Keratinocyte (primary cell): ENCODE results near the gene CAMK2D. TPM values are rescaled to one million over a fixed set of nuclear protein-coding genes. Genes with fewer than 3 reads are reported as not detected.

ENCODE experiments used
- DNase-seq: peaks from one replicate; pipeline ENCODE4 v3.0.0-alpha.2; 2011; ENCODE audit warnings: low read depth, missing footprints, low spot score
- FAIRE-seq: peaks from 2 replicates; lab custom pipeline; 2011; peaks lifted over from hg19 to GRCh38; lab: Jason Lieb, UNC
- H2AFZ ChIP-seq: 2 replicates; pipeline ENCODE4 v1.6.0; 2012; ENCODE audit warnings: low read length, control low read depth, inconsistent platforms; ENCODE audit not compliant: control insufficient read depth
- H3K27ac ChIP-seq: 2 replicates; pipeline ENCODE4 v1.5.1; 2011; ENCODE audit warnings: low read length; ENCODE audit not compliant: control insufficient read depth, insufficient read depth
- H3K27me3 ChIP-seq: 3 replicates; pipeline ENCODE4 v1.6.0; 2011; ENCODE audit warnings: low read length; ENCODE audit not compliant: control insufficient read depth, insufficient read depth; ENCODE audit errors: extremely low read depth
- H3K36me3 ChIP-seq, 2 experiments: 2 replicates in 1 of 2; 3 replicates in 1 of 2; pipeline ENCODE4 v1.5.1; 2011; ENCODE audit warnings: low read length in 2 of 2, mild to moderate bottlenecking in 1 of 2; ENCODE audit not compliant: control insufficient read depth in 2 of 2, insufficient read depth in 2 of 2; ENCODE audit errors: extremely low read depth in 1 of 2
- H3K4me1 ChIP-seq: 3 replicates; pipeline ENCODE4 v1.5.1; 2011; ENCODE audit warnings: low read length; ENCODE audit not compliant: control insufficient read depth, insufficient read depth; ENCODE audit errors: extremely low read depth
- H3K4me2 ChIP-seq: 3 replicates; pipeline ENCODE4 v1.6.0; 2011; ENCODE audit warnings: low read depth, low read length; ENCODE audit not compliant: control insufficient read depth, insufficient read depth; ENCODE audit errors: extremely low read depth
- H3K4me3 ChIP-seq, 3 experiments: fragments of 200-600 bp in 1 of 3; sonication (generic) in 1 of 3; 2 replicates in 2 of 3; 3 replicates in 1 of 3; pipeline ENCODE4 v1.5.1; 2011 to 2016; ENCODE audit warnings: low read length in 3 of 3, mild to moderate bottlenecking in 3 of 3, control low read depth in 2 of 3, inconsistent platforms in 1 of 3, low read depth in 1 of 3, mixed read lengths in 1 of 3, mixed run types in 1 of 3, moderate library complexity in 1 of 3; ENCODE audit not compliant: control insufficient read depth in 2 of 3, insufficient read depth in 2 of 3; ENCODE audit errors: extremely low read depth in 1 of 3
- H3K79me2 ChIP-seq: 2 replicates; pipeline ENCODE4 v1.6.0; 2012; ENCODE audit warnings: low read length; ENCODE audit not compliant: control insufficient read depth, insufficient read depth
- H3K9ac ChIP-seq: 3 replicates; pipeline ENCODE4 v1.6.0; 2011; ENCODE audit warnings: low read length; ENCODE audit not compliant: control insufficient read depth, insufficient read depth; ENCODE audit errors: extremely low read depth
- H3K9me1 ChIP-seq: 3 replicates; pipeline ENCODE4 v1.6.0; 2011; ENCODE audit warnings: low read length; ENCODE audit not compliant: control insufficient read depth, insufficient read depth; ENCODE audit errors: extremely low read depth
- H3K9me3 ChIP-seq: 2 replicates; pipeline ENCODE4 v1.5.1; 2012; ENCODE audit warnings: low read depth, low read length; ENCODE audit not compliant: control insufficient read depth
- H4K20me1 ChIP-seq: 3 replicates; pipeline ENCODE4 v1.6.0; 2011; ENCODE audit warnings: low read length; ENCODE audit not compliant: control insufficient read depth, insufficient read depth; ENCODE audit errors: extremely low read depth
- CTCF ChIP-seq, 3 experiments: IDR thresholded peaks in 1 of 3; conservative IDR thresholded peaks in 1 of 3; optimal IDR thresholded peaks in 1 of 3; 2 replicates in 2 of 3; 3 replicates in 1 of 3; pipeline versions ENCODE3 to v1.5.1; 2011; ENCODE audit warnings: low read length in 3 of 3, mild to moderate bottlenecking in 3 of 3, moderate library complexity in 2 of 3, control low read depth in 1 of 3, inconsistent platforms in 1 of 3; ENCODE audit not compliant: insufficient read depth in 2 of 3; ENCODE audit errors: extremely low read depth in 1 of 3
- EZH2 ChIP-seq: IDR thresholded peaks from one replicate; pipeline ENCODE4 v1.6.1; 2012; ENCODE audit warnings: inconsistent platforms, mild to moderate bottlenecking, low read length, moderate library complexity
- dilution Hi-C: fragments of 300-500 bp; cut with MboI; formaldehyde crosslinking; loops from one replicate; pipeline ENCODE4 v1.7.0; 2020; ENCODE audit warnings: low sequenced_read_pairs; ENCODE audit not compliant: extremely low pct_ligation_motif_present
- polyA plus RNA-seq, 5 experiments: library from polyadenylated mRNA; depleted of rRNA in 3 of 5; stranded (reverse) in 3 of 5; stranded (forward) in 1 of 5; unstranded in 1 of 5; fragments of >200 nt; gene quantifications; 1 replicate in 1 of 5; 2 replicates in 3 of 5; 3 replicates in 1 of 5; pipeline versions ENCODE4 v1.2.1 to v1.2.3, GENCODE V29; 2011 to 2012; ENCODE audit warnings: missing spikeins in 2 of 5, low read depth in 1 of 5, low replicate concordance in 1 of 5

Gene CAMK2D
- polyA plus RNA-seq, 1 donor (not counting 4 experiments of a cell fraction or from before 2014, with no cell fraction given) = 18.8 TPM

GRCh38 chr4:113405874-113406722 lies 355.4 kb downstream of the CAMK2D start:
- Histone ChIP-seq H2AFZ (peak overlapping the region; percentile 20), H3K9ac (no peak overlapping the region), H3K27ac (no peak overlapping the region), H3K4me3 (no peak overlapping the region), H3K9me1 (no peaks in the 10 kb centered on the region), H4K20me1 (no peaks in the 10 kb centered on the region), H3K4me2 (peak overlapping the region; percentile 18), H3K9me3 (no peaks in the 10 kb centered on the region), H3K36me3 (no peaks in the 10 kb centered on the region), H3K4me1 (no peaks in the 10 kb centered on the region), H3K27me3 (no peaks in the 10 kb centered on the region), H3K79me2 (no peaks in the 10 kb centered on the region)
- dilution Hi-C loops = no loop called here
- FAIRE-seq (no peak), DNase-seq (no peak)
- TF ChIP-seq CTCF (optimal IDR thresholded peaks at IDR 0.05 in 1 of 3, IDR thresholded peaks at IDR 0.05 in 1 of 3, conservative IDR thresholded peaks at IDR 0.05 in 1 of 3; ENCODE audit: extremely low read depth in 1 of 3, insufficient read depth in 2 of 3, low read length in 3 of 3) (no peak), EZH2 (no peak)

GRCh38 chr4:113404841-113405240 lies 356.7 kb downstream of the CAMK2D start:
- Histone ChIP-seq H3K4me2 (no peak overlapping the region), H3K36me3 (no peaks in the 10 kb centered on the region), H3K4me3 (no peak overlapping the region), H4K20me1 (no peaks in the 10 kb centered on the region), H2AFZ (no peak overlapping the region), H3K79me2 (no peaks in the 10 kb centered on the region), H3K4me1 (no peaks in the 10 kb centered on the region), H3K9me3 (no peaks in the 10 kb centered on the region), H3K27me3 (no peaks in the 10 kb centered on the region), H3K27ac (no peak overlapping the region), H3K9me1 (no peaks in the 10 kb centered on the region), H3K9ac (no peak overlapping the region)
- TF ChIP-seq CTCF (optimal IDR thresholded peaks at IDR 0.05 in 1 of 3, IDR thresholded peaks at IDR 0.05 in 1 of 3, conservative IDR thresholded peaks at IDR 0.05 in 1 of 3; ENCODE audit: extremely low read depth in 1 of 3, insufficient read depth in 2 of 3, low read length in 3 of 3) (no peak), EZH2 (no peak)
- FAIRE-seq (no peak), DNase-seq (no peak)
- dilution Hi-C loops = no loop called here
